Cardiac fibroblast (primary cell): ENCODE results near the gene GTPBP6.

Experiments used
- DNase-seq, 2 donors: peaks; one replicate each; pipeline versions ENCODE4 v3.0.0 to v3.0.0-alpha.2; 2010; ENCODE audit warnings: low read depth in 2 of 2
- H3K4me3 ChIP-seq, 2 donors: replicated peaks in 1 of 2; 1 replicate in 1 of 2; 2 replicates in 1 of 2; pipeline ENCODE4 v1.5.1; 2011; ENCODE audit warnings: low read depth in 2 of 2, low read length in 2 of 2, mild to moderate bottlenecking in 2 of 2, moderate library complexity in 1 of 2
- CTCF ChIP-seq: IDR thresholded peaks from one replicate; pipeline ENCODE4 v1.5.1; 2011; ENCODE audit warnings: low read depth, mild to moderate bottlenecking, low read length, inconsistent platforms

The GTPBP6 gene

GRCh38 chrX:292900-293897 is 25.4 kb downstream of the GTPBP6 start:
- no peak for DNase-seq
- TF ChIP-seq CTCF, result no peak
- H3K4me3 ChIP-seq, result no peak overlapping the region

DNA sequence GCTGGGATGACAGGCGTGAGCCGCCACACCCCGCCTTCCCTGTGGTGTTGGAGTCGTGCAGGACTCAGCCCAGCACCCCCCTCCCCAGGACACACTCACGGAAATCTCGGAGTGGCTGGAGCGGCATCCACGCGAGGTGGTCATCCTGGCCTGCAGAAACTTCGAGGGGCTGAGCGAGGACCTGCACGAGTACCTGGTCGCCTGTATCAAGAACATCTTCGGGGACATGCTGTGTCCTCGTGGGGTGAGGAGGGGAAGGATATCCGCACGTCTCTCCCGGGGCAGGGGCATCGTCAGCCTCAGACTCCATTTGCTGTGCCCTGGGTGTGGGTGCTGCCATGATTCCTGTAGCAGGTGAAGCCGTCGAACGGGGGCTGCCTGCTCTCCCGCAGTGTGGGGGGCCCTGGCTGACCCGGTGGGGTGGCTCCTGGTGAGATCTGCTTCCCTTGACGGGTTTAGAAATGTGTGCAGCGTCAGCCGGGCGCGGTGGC is 27.1 kb downstream of the GTPBP6 start:
- no peak overlapping the region for H3K4me3 ChIP-seq
- no peak for TF ChIP-seq CTCF
- DNase-seq, result no peak

DNA sequence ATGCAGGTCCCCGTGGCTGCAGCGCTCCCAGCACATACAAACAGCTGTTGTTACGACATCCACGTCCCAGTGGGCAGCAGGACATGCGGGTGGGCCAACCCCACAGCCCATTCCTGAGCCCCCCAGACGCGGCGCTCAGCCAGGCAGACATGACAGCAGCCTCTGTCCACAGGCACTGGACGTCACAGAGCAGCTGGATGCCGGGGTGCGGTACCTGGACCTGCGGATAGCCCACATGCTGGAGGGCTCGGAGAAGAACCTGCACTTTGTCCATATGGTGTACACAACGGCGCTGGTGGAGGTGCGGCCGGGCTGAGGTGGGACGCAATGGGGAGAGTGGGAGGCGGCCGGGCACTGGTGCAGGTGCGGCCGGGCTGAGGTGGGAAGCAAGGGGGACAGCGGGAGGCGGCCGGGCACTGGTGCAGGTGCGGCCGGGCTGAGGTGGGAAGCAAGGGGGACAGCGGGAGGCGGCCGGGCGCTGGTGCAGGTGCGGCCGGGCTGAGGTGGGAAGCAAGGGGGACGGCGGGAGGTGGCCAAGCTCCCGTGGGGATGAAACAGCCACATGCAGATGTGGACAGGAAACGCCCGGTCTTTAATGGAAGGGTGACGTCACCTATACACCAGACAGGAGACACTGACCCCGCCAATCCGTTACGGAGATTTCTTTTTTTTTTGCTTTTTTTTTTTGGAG is 28.0 kb downstream of the GTPBP6 start:
- no peak for DNase-seq
- H3K4me3 ChIP-seq, result no peak overlapping the region
- no peak for TF ChIP-seq CTCF

DNA sequence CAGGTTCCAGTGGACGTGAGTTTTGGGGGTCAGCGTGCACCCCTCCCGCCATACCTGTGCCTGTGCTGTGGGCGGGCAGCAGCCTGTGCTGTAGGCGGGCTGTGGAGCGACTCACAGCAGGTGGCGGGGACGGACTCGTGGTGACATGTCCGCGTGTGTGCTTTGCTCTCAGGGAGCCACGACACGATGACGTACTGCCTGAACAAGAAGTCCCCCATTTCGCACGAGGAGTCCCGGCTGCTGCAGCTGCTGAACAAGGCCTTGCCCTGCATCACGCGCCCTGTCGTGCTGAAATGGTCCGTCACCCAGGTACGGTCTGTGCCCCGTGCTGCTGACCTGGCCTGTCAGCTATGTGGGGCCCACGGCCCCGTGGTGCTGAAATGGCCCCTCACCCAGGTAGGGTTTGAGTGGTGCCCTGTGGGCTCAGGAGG is 30.0 kb downstream of the GTPBP6 start:
- no peak overlapping the region for H3K4me3 ChIP-seq
- no peak for TF ChIP-seq CTCF
- DNase-seq, result no peak

DNA sequence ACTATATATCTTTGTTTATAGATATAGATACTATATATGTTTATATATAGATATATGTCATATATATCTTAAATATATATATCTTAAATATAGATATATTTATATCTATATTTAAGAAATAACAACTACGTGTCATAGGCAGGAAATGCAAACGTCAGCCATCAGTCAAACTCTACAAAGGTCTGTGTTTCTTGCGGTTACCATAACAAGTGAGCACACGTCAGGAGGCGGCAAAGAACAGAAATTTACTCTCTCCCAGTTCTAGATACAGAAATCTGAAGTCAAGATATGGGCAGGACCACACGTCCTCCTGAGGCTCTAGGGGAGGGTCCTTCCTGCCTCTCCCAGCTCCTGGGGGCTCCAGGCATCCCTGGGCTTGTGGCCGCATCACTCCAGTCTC is 30.9 kb downstream of the GTPBP6 start:
- TF ChIP-seq CTCF, result no peak
- DNase-seq, result no peak
- H3K4me3 ChIP-seq, result no peak overlapping the region

DNA sequence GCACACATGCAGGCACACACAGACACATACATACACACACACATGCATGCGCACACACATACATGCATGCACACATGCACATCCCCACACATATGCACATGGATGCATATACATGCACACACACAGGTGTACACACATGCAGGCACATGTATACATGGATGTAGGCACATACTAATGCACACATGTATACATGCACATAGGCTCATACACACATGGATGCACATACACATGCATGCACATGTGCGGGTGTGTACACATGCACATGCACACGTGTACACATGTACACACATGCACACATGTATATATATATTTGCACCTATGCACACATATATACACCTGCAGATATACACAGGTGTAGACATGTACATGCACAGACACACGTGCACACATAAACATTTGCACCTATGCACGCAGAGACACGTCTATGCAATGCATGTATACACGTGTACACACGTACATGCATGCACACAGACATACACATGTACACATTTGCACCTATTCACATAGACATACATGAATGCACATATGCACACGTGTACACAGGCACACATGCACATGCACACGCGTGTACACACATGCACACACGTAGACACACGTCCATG is 33.4 kb downstream of the GTPBP6 start:
- no peak for DNase-seq
- TF ChIP-seq CTCF, result no peak
- no peak overlapping the region for H3K4me3 ChIP-seq
